Stomach (tissue), 9 donors: ENCODE data around the gene STX1B. TPM values are rescaled to one million over a fixed set of nuclear protein-coding genes. Genes with fewer than 3 reads are reported as not detected.

Source experiments
- DNase-seq, 2 donors: peaks; one replicate each; pipeline versions ENCODE4 v3.0.0 to v3.0.0-alpha.2; 2013 to 2019
- H3K27ac ChIP-seq, 5 donors: fragments of 200-600 bp in 4 of 5; sonication (generic) in 4 of 5; one replicate each; pipeline ENCODE4 v1.5.1; 2013 to 2019; ENCODE audit warnings: mild to moderate bottlenecking in 1 of 5, moderate library complexity in 1 of 5
- H3K27me3 ChIP-seq, 3 donors: fragments of 200-600 bp; sonication (generic); one replicate each; pipeline ENCODE4 v1.5.1; 2017 to 2019; ENCODE audit warnings: mixed run types in 1 of 3
- H3K36me3 ChIP-seq, 4 donors: fragments of 200-600 bp; sonication (generic); 1 replicate in 3 of 4; 2 replicates in 1 of 4; pipeline ENCODE4 v1.5.1; 2016 to 2019
- H3K4me1 ChIP-seq, 4 donors: fragments of 200-600 bp; sonication (generic); one replicate each; pipeline ENCODE4 v1.5.1; 2016 to 2019
- H3K4me3 ChIP-seq, 4 donors: fragments of 200-600 bp; sonication (generic) in 3 of 4; one replicate each; pipeline ENCODE4 v1.5.1; 2016 to 2019; ENCODE audit warnings: mild to moderate bottlenecking in 1 of 4
- H3K9me3 ChIP-seq, 4 donors: fragments of 200-600 bp; sonication (generic); one replicate each; pipeline ENCODE4 v1.5.1; 2016 to 2019
- CTCF ChIP-seq, 7 experiments: fragments of 450-650 bp in 4 of 7; fragments of 200-600 bp in 3 of 7; sonication (generic) in 3 of 7; IDR thresholded peaks; one replicate each; pipeline ENCODE4 v1.5.1; 2016 to 2019; ENCODE audit warnings: antibody characterized with exemption in 7 of 7, control low read depth in 2 of 7, mild to moderate bottlenecking in 1 of 7
- EP300 ChIP-seq: sonication (generic); formaldehyde crosslinking; IDR thresholded peaks from one replicate; pipeline ENCODE4 v1.6.1; 2017; ENCODE audit warnings: antibody characterized with exemption
- POLR2A ChIP-seq, 4 donors: fragments of 450-650 bp; IDR thresholded peaks; one replicate each; pipeline ENCODE4 v1.6.1; 2016; ENCODE audit warnings: antibody characterized with exemption in 4 of 4, control low read depth in 2 of 4, mild to moderate bottlenecking in 1 of 4, moderate library complexity in 1 of 4
- POLR2AphosphoS5 ChIP-seq, 3 donors: sonication (generic); formaldehyde crosslinking; IDR thresholded peaks; one replicate each; pipeline ENCODE4 v1.6.1; 2016; ENCODE audit warnings: antibody characterized with exemption in 3 of 3
- WGBS, 5 donors: extraction: QIAGEN DNeasy Blood & Tissue Kit in 3 of 5; methylation state at CpG; one replicate each; pipeline versions ENCODE4 v1.1.5 to v1.1.7; 2013 to 2018; 5-methylcytosine and 5-hydroxymethylcytosine counted together
- intact Hi-C: fragments of 100-400 bp; cut with DNase I; formaldehyde crosslinking; loops from one replicate; pipeline ENCODE4 v1.15.1; 2023; ENCODE audit warnings: low total_unique reads
- polyA plus RNA-seq, 3 donors: library from polyadenylated mRNA; stranded (reverse); fragments of 200-250 nt; gene quantifications; one replicate each; pipeline ENCODE4 v1.2.3, GENCODE V29; 2013
- total RNA-seq, 5 donors: library from RNA; depleted of rRNA; stranded (reverse); fragments of >200 nt; gene quantifications; one replicate each; pipeline versions ENCODE4 v1.1.0 to v1.2.3, GENCODE V29; 2014 to 2016
- donor health status: healthy with polysubstance abuse.
- donor health status: Bipolar disorder and iron deficiency.
- donor health status: healthy.

Gene STX1B
- total and polyA plus RNA-seq, 8 donors = 0.15 to 1.00 (median 0.66) TPM; not detected in 4

DNA sequence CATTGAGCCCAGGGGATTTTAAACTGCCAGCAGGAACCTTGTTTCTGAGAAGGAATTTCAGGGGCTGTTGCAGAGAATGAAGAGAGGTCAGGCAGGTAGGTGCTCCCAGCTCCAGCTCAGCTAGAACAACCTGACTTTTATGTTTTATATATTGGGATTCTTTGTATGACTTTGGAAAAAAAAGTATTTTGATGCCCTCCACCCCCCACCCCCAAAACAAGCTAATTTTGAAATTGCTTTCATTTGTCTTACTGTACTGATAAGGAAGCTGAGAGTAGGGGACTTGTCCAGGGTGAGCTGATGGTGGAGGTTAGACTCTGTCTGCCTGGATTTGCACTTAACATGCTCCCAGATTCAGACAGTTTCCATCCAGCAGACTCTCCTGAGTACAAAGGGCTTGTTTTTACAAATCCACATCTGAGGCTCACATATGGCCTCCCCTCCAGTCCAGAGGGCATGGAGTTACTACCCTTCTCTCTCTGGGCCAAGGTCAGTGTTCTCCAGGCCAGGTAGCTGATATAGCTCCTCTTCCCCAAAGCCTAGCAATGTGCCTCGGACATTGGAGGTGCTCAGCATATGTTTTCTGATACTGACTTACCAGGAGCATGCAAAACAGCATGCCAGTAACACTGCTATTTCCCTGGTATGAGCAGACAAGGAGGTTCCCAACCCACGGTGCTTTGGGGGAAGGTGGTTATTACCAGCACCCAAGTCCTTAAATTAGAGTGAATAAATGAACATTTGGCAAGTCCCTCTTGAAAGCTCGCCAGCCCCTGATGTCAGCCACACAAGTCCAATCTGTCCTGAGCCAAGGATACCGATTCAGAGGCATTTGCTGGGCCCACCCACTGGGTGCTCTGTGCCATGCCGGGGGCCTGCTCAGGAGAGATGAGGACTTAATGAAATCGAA is 11.3 kb downstream of the STX1B start:
- H3K9me3 ChIP-seq = no peaks in the 10 kb centered on the region
- H3K27me3 ChIP-seq = peaks cover 0 to 27% (median 5%) of the 10 kb centered on the region in 3 donors
- WGBS, 5 donors = 70 to 75% (median 72%) methylated on average over 6 of the region's 6 CpGs
- TF ChIP-seq POLR2AphosphoS5 (IDR thresholded peaks at IDR 0.05) (no peak), POLR2A (IDR thresholded peaks at IDR 0.05) (no peak), CTCF (IDR thresholded peaks at IDR 0.05) (no peak), EP300 (no peak)
- H3K36me3 ChIP-seq = no peaks in the 10 kb centered on the region
- H3K4me3 ChIP-seq = no peak overlapping the region
- peaks cover 14 to 19% (median 16%) of the 10 kb centered on the region in 4 donors for H3K4me1 ChIP-seq
- peak overlapping the region in 2 of 5 donors; percentile 77 to 82 for H3K27ac ChIP-seq
- DNase-seq = no peak
- intact Hi-C loops = no loop called here

GRCh38 chr16:30997725-30998711 is 12.4 kb downstream of the STX1B start:
- peaks cover 0 to 27% (median 5%) of the 10 kb centered on the region in 3 donors for H3K27me3 ChIP-seq
- H3K36me3 ChIP-seq = no peaks in the 10 kb centered on the region
- intact Hi-C loops = no loop called here
- peaks cover 14 to 19% (median 16%) of the 10 kb centered on the region in 4 donors for H3K4me1 ChIP-seq
- TF ChIP-seq EP300 (no peak), POLR2A (IDR thresholded peaks at IDR 0.05) (no peak), POLR2AphosphoS5 (IDR thresholded peaks at IDR 0.05) (no peak), CTCF (IDR thresholded peaks at IDR 0.05) (no peak)
- H3K27ac ChIP-seq = peak overlapping the region in 4 of 5 donors; percentile 73 to 82 (median 80)
- 60 to 73% (median 63%) methylated on average over 14 to 21 of the region's 21 CpGs for WGBS, 5 donors
- H3K4me3 ChIP-seq = peak overlapping the region; percentile 46 to 59 (median 52)
- no peak for DNase-seq
- H3K9me3 ChIP-seq = no peaks in the 10 kb centered on the region

- TF ChIP-seq EP300 (no peak), POLR2AphosphoS5 (IDR thresholded peaks at IDR 0.05) (peak in 2 of 3 donors; percentile 48 to 68)
- peaks cover 14 to 19% (median 16%) of the 10 kb centered on the region in 4 donors for H3K4me1 ChIP-seq
- H3K9me3 ChIP-seq = no peaks in the 10 kb centered on the region
- H3K27ac ChIP-seq = peak overlapping the region; percentile 32 to 82 (median 77)
- H3K36me3 ChIP-seq = no peaks in the 10 kb centered on the region
- DNase-seq = peak; percentile 83 to 86
- 0 to 3% (median 2%) methylated on average over 17 to 60 of the region's 60 CpGs for WGBS, 5 donors
- H3K27me3 ChIP-seq = peaks cover 0 to 23% (median 5%) of the 10 kb centered on the region in 3 donors
- H3K4me3 ChIP-seq = peak overlapping the region; percentile 46 to 59 (median 52)
- intact Hi-C loops = no loop called here
Observed at GRCh38 chr16:30996985-30997724, 13.3 kb downstream of the STX1B start.

GRCh38 chr16:30996324-30996984 is 14.0 kb downstream of the STX1B start:
- no peaks in the 10 kb centered on the region for H3K9me3 ChIP-seq
- intact Hi-C loops = no loop called here
- peak overlapping the region; percentile 46 to 59 (median 52) for H3K4me3 ChIP-seq
- DNase-seq = peak in 1 of 2 donors; percentile 65
- no peaks in the 10 kb centered on the region for H3K36me3 ChIP-seq
- 18 to 28% (median 20%) methylated on average over 10 to 23 of the region's 23 CpGs for WGBS, 5 donors
- no peak for TF ChIP-seq EP300
- no peak for TF ChIP-seq POLR2AphosphoS5 (IDR thresholded peaks at IDR 0.05)
- no peak for TF ChIP-seq CTCF (IDR thresholded peaks at IDR 0.05)
- no peak for TF ChIP-seq POLR2A (IDR thresholded peaks at IDR 0.05)
- peak overlapping the region; percentile 32 to 82 (median 77) for H3K27ac ChIP-seq
- H3K4me1 ChIP-seq = peaks cover 14 to 19% (median 16%) of the 10 kb centered on the region in 4 donors
- peaks cover 0 to 16% (median 5%) of the 10 kb centered on the region in 3 donors for H3K27me3 ChIP-seq
